ENCODE measurements around the gene SEMA5A. TPM values are rescaled to one million over a fixed set of nuclear protein-coding genes. Genes with fewer than 3 reads are reported as not detected.

Gene SEMA5A
- total and polyA plus RNA-seq, 7 donors: 0.24 to 3.9 (median 0.66) TPM

- DNase-seq (no peak), ATAC-seq (no peak)
- no peak overlapping the region for H3K4me3 ChIP-seq
- no peaks in the 10 kb centered on the region for H3K27me3 ChIP-seq (ENCODE audit: insufficient read depth in 3 of 3, low read length in 2 of 3)
- no peaks in the 10 kb centered on the region for H3K36me3 ChIP-seq (ENCODE audit: insufficient read depth in 1 of 2, low read depth in 1 of 2)
- 48 to 84% (median 81%) methylated on average over 1 of the region's 1 CpG for WGBS, 3 donors
- no peak for TF ChIP-seq CTCF (IDR thresholded peaks at IDR 0.05)
- intact Hi-C loops (cut with DNase I): loop anchor here in 1 of 2 donors (10.0 kb wide), 1 partner anchor 1288 kb away; no protein-coding TSS in a partner anchor
- no peaks in the 10 kb centered on the region for H3K9me3 ChIP-seq
- no peak overlapping the region for H3K27ac ChIP-seq
- H3K4me1 ChIP-seq: no peaks in the 10 kb centered on the region
These were observed 333.3 kb downstream of the SEMA5A start for GRCh38 chr5:9212605-9213004.

- Histone ChIP-seq H3K27me3 (ENCODE audit: insufficient read depth in 3 of 3, low read length in 2 of 3) (no peaks in the 10 kb centered on the region), H3K36me3 (ENCODE audit: insufficient read depth in 1 of 2, low read depth in 1 of 2) (no peaks in the 10 kb centered on the region), H3K9me3 (no peaks in the 10 kb centered on the region), H3K4me3 (no peak overlapping the region), H3K27ac (no peak overlapping the region), H3K4me1 (no peaks in the 10 kb centered on the region)
- no peak for DNase-seq
- WGBS, 3 donors: 77 to 83% (median 78%) methylated on average over 3 of the region's 3 CpGs
- intact Hi-C loops (cut with DNase I): loop anchor here (5.0 to 10.0 kb wide), 2 partner anchors 1283 to 1285 kb away; no protein-coding TSS in a partner anchor
- ATAC-seq: no peak
- TF ChIP-seq CTCF (IDR thresholded peaks at IDR 0.05): no peak
These were observed 335.9 kb downstream of the SEMA5A start for GRCh38 chr5:9209846-9210492.

- no peak for DNase-seq
- no peak for ATAC-seq
These were observed 338.0 kb downstream of the SEMA5A start for GRCh38 chr5:9207817-9208418.

GRCh38 chr5:9202636-9203035, 343.2 kb downstream of the SEMA5A start:
- Histone ChIP-seq H3K27me3 (ENCODE audit: insufficient read depth in 3 of 3, low read length in 2 of 3) (no peaks in the 10 kb centered on the region), H3K4me1 (no peaks in the 10 kb centered on the region), H3K27ac (no peak overlapping the region), H3K9me3 (no peaks in the 10 kb centered on the region), H3K36me3 (ENCODE audit: insufficient read depth in 1 of 2, low read depth in 1 of 2) (no peaks in the 10 kb centered on the region), H3K4me3 (no peak overlapping the region)
- intact Hi-C loops (cut with DNase I): no loop called here
- DNase-seq (no peak), ATAC-seq (no peak)
- TF ChIP-seq CTCF (IDR thresholded peaks at IDR 0.05): no peak
- WGBS, 3 donors: 78 to 82% (median 80%) methylated on average over 2 of the region's 2 CpGs

More at GRCh38 chr5:9207817-9208418, 338.0 kb downstream of the SEMA5A start:
- Histone ChIP-seq H3K4me3 (no peak overlapping the region), H3K9me3 (no peaks in the 10 kb centered on the region), H3K27ac (no peak overlapping the region), H3K36me3 (ENCODE audit: insufficient read depth in 1 of 2, low read depth in 1 of 2) (no peaks in the 10 kb centered on the region), H3K27me3 (ENCODE audit: insufficient read depth in 3 of 3, low read length in 2 of 3) (no peaks in the 10 kb centered on the region), H3K4me1 (no peaks in the 10 kb centered on the region)
- WGBS, 3 donors: 48 to 56% (median 53%) methylated on average over 5 of the region's 5 CpGs
- peak; percentile 29 for TF ChIP-seq CTCF (IDR thresholded peaks at IDR 0.05)
- intact Hi-C loops (cut with DNase I): loop anchor here in 1 of 2 donors (5.0 kb wide), 1 partner anchor 1281 kb away; no protein-coding TSS in a partner anchor
